Measurements from ENCODE around the gene ATP5IF1. TPM values are rescaled to one million over a fixed set of nuclear protein-coding genes. Genes with fewer than 3 reads are reported as not detected.

The ATP5IF1 gene
- total and polyA plus RNA-seq, 2 of the 8 experiments (the other 6 are each of a cell fraction or from before 2014, with no cell fraction given), result 198 to 242 TPM

GRCh38 chr1:28200234-28200873 lies 35.6 kb upstream of the ATP5IF1 start:
- H2BK15ac ChIP-seq (ENCODE audit: low read length), result no peak overlapping the region
- WGBS, 2 experiments (ENCODE audit: extremely low coverage in 1 of 2, insufficient coverage in 1 of 2, insufficient read length in 1 of 2, insufficient replicate concordance in 2 of 2, low coverage in 1 of 2, low lambda C conversion rate in 2 of 2, missing lambda C conversion rate in 1 of 2), result 94% methylated on average over 6 of the region's 6 CpGs; no CpG with 5 or more reads in 1 of the 2 experiments
- no peaks in the 10 kb centered on the region for H3K23me2 ChIP-seq (ENCODE audit: low read depth, low read length)
- H3K4me3 ChIP-seq (ENCODE audit: extremely low read depth in 1 of 4, insufficient read depth in 2 of 4, low read depth in 3 of 4, low read length in 4 of 4), result no peak overlapping the region
- H3K27me3 ChIP-seq (replicated peaks in 1 of 4; ENCODE audit: control insufficient read depth in 3 of 4, extremely low read depth in 1 of 4, insufficient read depth in 3 of 4, low read length in 3 of 4), result no peaks in the 10 kb centered on the region
- no peaks in the 10 kb centered on the region for H4K20me1 ChIP-seq (replicated peaks in 1 of 2; ENCODE audit: control insufficient read depth in 1 of 2, insufficient read depth in 2 of 2, low read length in 2 of 2)
- H2BK5ac ChIP-seq (ENCODE audit: low read depth, low read length), result no peak overlapping the region
- H3K4me2 ChIP-seq (ENCODE audit: insufficient read depth in 1 of 2, low read depth in 2 of 2, low read length in 2 of 2), result no peak overlapping the region
- DNase-seq (ENCODE audit: low read depth in 1 of 2, low spot score in 2 of 2), result no peak
- no peak overlapping the region for H4K91ac ChIP-seq (replicated peaks; ENCODE audit: insufficient read length, low read length)
- H4K8ac ChIP-seq (ENCODE audit: extremely low read depth, insufficient read depth, low read length), result no peak overlapping the region
- H3K14ac ChIP-seq (ENCODE audit: insufficient read length), result no peak overlapping the region
- no peak overlapping the region for H3K4ac ChIP-seq (replicated peaks; ENCODE audit: insufficient read length, low read depth, low read length)
- H2BK120ac ChIP-seq (replicated peaks; ENCODE audit: low read depth, low read length), result no peak overlapping the region
- H3K23ac ChIP-seq (ENCODE audit: insufficient read length), result no peak overlapping the region
- no peaks in the 10 kb centered on the region for H3K9me3 ChIP-seq (ENCODE audit: insufficient read depth in 2 of 2, low read depth in 1 of 2, low read length in 1 of 2)
- no peak overlapping the region for H2AK5ac ChIP-seq (ENCODE audit: low read depth, low read length)
- TF ChIP-seq NANOG (IDR thresholded peaks at IDR 0.05; ENCODE audit: insufficient read depth, low read depth, low read length, poor library complexity, severe bottlenecking) (no peak), HDAC6 (IDR thresholded peaks at IDR 0.05; ENCODE audit: low read depth, low read length) (no peak), RFX5 (IDR thresholded peaks at IDR 0.05; ENCODE audit: borderline replicate concordance, low read depth, low read length) (no peak)
- H2BK20ac ChIP-seq (ENCODE audit: low read length), result no peak overlapping the region
- no peak overlapping the region for H3K27ac ChIP-seq (ENCODE audit: low read depth, low read length)
- no peak overlapping the region for H3K9ac ChIP-seq (replicated peaks in 1 of 4; ENCODE audit: extremely low read depth in 1 of 4, low read depth in 3 of 4, low read length in 3 of 4)
- H3K79me1 ChIP-seq (ENCODE audit: low read depth, low read length), result no peaks in the 10 kb centered on the region
- no peak overlapping the region for H2AFZ ChIP-seq (ENCODE audit: low read length)
- no peak overlapping the region for H4K5ac ChIP-seq (ENCODE audit: insufficient read length, low read depth, low read length)
- H3K18ac ChIP-seq (ENCODE audit: extremely low read depth, low read length), result no peak overlapping the region
- ChIA-PET CTCF (ENCODE audit: partially characterized antibody) (interaction anchor here (1.4 kb wide), 1 partner anchor 9 kb away, joined by 3 read pairs; no protein-coding TSS in a partner anchor), POLR2A (ENCODE audit: partially characterized antibody) (no interaction called here)
- peaks cover 17 to 57% (median 42%) of the 10 kb centered on the region in 4 experiments for H3K36me3 ChIP-seq (ENCODE audit: control insufficient read depth in 2 of 4, insufficient read depth in 4 of 4, low read length in 3 of 4)
- H3K4me1 ChIP-seq (replicated peaks in 1 of 4; ENCODE audit: control insufficient read depth in 3 of 4, insufficient read depth in 4 of 4, low read length in 3 of 4), result peaks cover 4 to 18% (median 10%) of the 10 kb centered on the region in 4 experiments
- no peak for FAIRE-seq
- no peak overlapping the region for H2BK12ac ChIP-seq (ENCODE audit: low read depth, low read length)
- no peaks in the 10 kb centered on the region for H3K79me2 ChIP-seq (ENCODE audit: control insufficient read depth in 1 of 2, insufficient read depth in 2 of 2, low read length in 2 of 2)
- no peak overlapping the region for H3K56ac ChIP-seq (replicated peaks; ENCODE audit: insufficient read length, low read depth, low read length)

All from H1 (cell line).